GM06990 (cell line): ENCODE data around the gene COX6A2.

Experiments
- DNase-seq: peaks from one replicate; pipeline ENCODE4 v3.0.0-alpha.2; 2011; ENCODE audit not compliant: insufficient read length; ENCODE audit errors: extremely low read depth
- H3K27me3 ChIP-seq: replicated peaks from 2 replicates; pipeline ENCODE4 v1.6.0; 2011; ENCODE audit warnings: low read length; ENCODE audit not compliant: control insufficient read depth, insufficient read depth
- H3K36me3 ChIP-seq: 2 replicates; pipeline ENCODE4 v1.5.1; 2011; ENCODE audit warnings: low read length; ENCODE audit not compliant: control insufficient read depth, insufficient read depth
- H3K4me3 ChIP-seq: replicated peaks from 2 replicates; pipeline ENCODE4 v1.5.1; 2011; ENCODE audit warnings: low read depth, mild to moderate bottlenecking, control low read depth, low read length
- CTCF ChIP-seq: IDR thresholded peaks from 2 replicates; pipeline ENCODE4 v1.5.1; 2011; ENCODE audit warnings: low read length, control low read depth, mild to moderate bottlenecking, inconsistent platforms; ENCODE audit not compliant: insufficient read depth, poor library complexity, severe bottlenecking

Gene COX6A2

GRCh38 chr16:31414706-31415105, 13.5 kb downstream of the COX6A2 start:
- no peaks in the 10 kb centered on the region; the same call in 1 of the 2 replicates for H3K27me3 ChIP-seq

GRCh38 chr16:31413943-31414342, 14.2 kb downstream of the COX6A2 start:
- H3K27me3 ChIP-seq, result no peaks in the 10 kb centered on the region; the same call in 1 of the 2 replicates
- DNase-seq, result no peak
- H3K4me3 ChIP-seq, result no peak overlapping the region
- H3K36me3 ChIP-seq, result no peaks in the 10 kb centered on the region
- no peak for TF ChIP-seq CTCF

More at GRCh38 chr16:31414706-31415105, 13.5 kb downstream of the COX6A2 start:
- no peak for DNase-seq
- Histone ChIP-seq H3K4me3 (no peak overlapping the region), H3K36me3 (no peaks in the 10 kb centered on the region)
- no peak for TF ChIP-seq CTCF

- no peak for DNase-seq
- Histone ChIP-seq H3K36me3 (no peaks in the 10 kb centered on the region), H3K27me3 (no peaks in the 10 kb centered on the region; the same call in 1 of the 2 replicates), H3K4me3 (no peak overlapping the region)
- no peak for TF ChIP-seq CTCF
Measured at GRCh38 chr16:31413381-31413780, 14.8 kb downstream of the COX6A2 start.

GRCh38 chr16:31412750-31413149, 15.4 kb downstream of the COX6A2 start:
- DNase-seq, result no peak
- no peak for TF ChIP-seq CTCF
- Histone ChIP-seq H3K36me3 (no peaks in the 10 kb centered on the region), H3K4me3 (no peak overlapping the region), H3K27me3 (no peaks in the 10 kb centered on the region; the same call in 1 of the 2 replicates)

- no peak overlapping the region for H3K4me3 ChIP-seq
- DNase-seq, result no peak
- no peaks in the 10 kb centered on the region; the same call in 1 of the 2 replicates for H3K27me3 ChIP-seq
- TF ChIP-seq CTCF, result no peak
- no peaks in the 10 kb centered on the region for H3K36me3 ChIP-seq
Measured at GRCh38 chr16:31411024-31411844, 16.9 kb downstream of the COX6A2 start.

GRCh38 chr16:31410082-31410481, 18.1 kb downstream of the COX6A2 start:
- TF ChIP-seq CTCF, result no peak
- Histone ChIP-seq H3K4me3 (no peak overlapping the region), H3K27me3 (no peaks in the 10 kb centered on the region; the same call in 1 of the 2 replicates), H3K36me3 (no peaks in the 10 kb centered on the region)
- DNase-seq, result no peak
